Smooth muscle cell of bladder (primary cell): ENCODE data around the gene OR2T12. TPM values are rescaled to one million over a fixed set of nuclear protein-coding genes. Genes with fewer than 3 reads are reported as not detected.

Source experiments
- total RNA-seq: library from RNA; depleted of rRNA; stranded (reverse); fragments of >200 nt; gene quantifications from 2 replicates; pipeline ENCODE4 v1.2.3, GENCODE V29; 2014

Gene OR2T12, protein sequence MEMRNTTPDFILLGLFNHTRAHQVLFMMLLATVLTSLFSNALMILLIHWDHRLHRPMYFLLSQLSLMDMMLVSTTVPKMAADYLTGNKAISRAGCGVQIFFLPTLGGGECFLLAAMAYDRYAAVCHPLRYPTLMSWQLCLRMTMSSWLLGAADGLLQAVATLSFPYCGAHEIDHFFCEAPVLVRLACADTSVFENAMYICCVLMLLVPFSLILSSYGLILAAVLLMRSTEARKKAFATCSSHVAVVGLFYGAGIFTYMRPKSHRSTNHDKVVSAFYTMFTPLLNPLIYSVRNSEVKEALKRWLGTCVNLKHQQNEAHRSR
- not detected in 2 replicates for total RNA-seq

DNA sequence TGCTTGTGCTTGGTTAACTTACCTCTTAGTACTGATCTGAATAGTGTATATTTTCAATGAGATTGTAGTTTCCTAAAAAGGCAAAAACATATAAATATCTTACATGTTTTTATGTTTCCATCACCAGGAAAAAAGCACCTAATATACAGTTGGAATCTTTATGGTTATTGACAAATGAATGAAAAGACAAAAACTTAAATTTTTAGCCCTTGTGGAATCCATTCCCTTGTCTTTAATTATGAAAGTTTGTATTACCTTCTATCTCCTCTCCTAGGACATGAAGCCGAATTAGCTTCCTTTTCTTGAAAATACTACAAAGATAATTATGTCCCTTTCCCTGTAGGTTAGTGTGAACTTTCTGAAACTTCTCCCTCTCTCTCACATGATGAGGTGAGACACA is at the start of gene OR2T12:
OR2T12 (minus strand) TSS at position 101 of the 400 bp plus-strand sequence. CDS start 7,846 bp downstream, outside the sequence.

DNA sequence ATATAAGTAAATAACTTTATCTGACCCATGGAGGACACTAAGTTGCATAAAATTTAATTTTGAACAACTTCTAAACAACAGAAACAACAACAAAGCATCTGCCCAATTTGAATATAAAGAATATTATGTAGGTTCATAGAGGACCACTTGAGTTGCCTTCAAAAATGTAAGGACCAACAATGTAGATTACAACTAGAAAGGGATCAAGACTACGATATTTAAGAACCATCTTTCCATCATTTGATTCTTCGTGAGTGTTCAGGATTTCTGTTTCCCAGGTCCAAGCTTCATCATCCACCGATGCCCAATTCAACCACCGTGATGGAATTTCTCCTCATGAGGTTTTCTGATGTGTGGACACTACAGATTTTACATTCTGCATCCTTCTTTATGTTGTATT is 45.3 kb upstream of the OR2T12 start, which contains the start of gene OR14C36:
OR14C36 (plus strand) TSS at position 301 of the 400 bp plus-strand sequence; CDS start at position 301, 0 bp downstream.

DNA sequence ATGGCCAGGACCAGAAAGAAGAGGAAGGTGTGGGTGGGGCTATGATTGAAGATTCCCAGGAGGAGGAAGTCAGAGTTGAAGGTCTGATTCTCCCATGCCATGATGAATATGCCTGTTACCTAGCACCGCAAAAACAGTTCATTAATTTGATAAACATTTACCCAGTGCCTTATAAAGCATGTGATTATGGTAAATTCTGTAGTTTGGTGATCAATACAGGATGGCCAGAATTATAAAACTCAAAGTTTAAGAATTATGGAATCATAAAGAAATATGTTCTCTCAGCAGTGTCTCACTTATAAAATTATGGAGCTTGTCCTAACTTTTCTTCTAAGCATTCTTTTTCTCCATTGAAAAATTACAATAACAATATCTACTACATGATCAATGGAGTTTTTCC is 21.2 kb upstream of the OR2T12 start, which contains the start of gene OR2M7:
OR2M7 (minus strand) TSS at position 101 of the 400 bp plus-strand sequence; CDS start at position 101, 0 bp downstream.

DNA sequence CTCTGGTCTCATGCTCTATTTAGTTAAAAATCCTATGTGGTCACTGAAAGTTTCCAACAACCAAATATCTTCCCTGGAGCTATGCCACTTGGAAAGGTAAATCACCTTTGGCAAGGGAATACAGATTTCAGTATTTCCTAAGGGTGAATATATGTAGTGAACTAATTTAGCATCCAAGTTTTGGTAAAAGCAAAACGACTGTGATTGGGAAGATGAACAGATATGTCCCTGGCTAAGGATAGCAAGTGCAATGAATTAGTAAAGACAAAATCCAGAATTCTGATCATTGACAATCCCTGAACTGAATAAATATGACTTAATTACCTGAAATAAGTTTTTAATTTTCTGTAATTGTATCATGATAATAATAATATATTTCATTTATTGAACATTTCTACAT is 25.3 kb downstream of the OR2T12 start, which contains the start of gene OR2T33:
OR2T33 (minus strand) TSS at position 101 of the 400 bp plus-strand sequence. CDS start 4,162 bp downstream, outside the sequence.

Other genes with a start within 250 kb of the OR2T12 start
- gene OR2L13, start 208.2 kb downstream of the OR2T12 start, total RNA-seq, result not detected in 2 replicates
- not detected in 2 replicates for gene OR2M5, start 158.3 kb downstream of the OR2T12 start, total RNA-seq
- gene OR2M2, start 128.6 kb downstream of the OR2T12 start, total RNA-seq, result not detected in 2 replicates
- not detected in 2 replicates for gene OR2M3, start 106.2 kb downstream of the OR2T12 start, total RNA-seq
- not detected in 2 replicates for gene OR2M4, start 72.0 kb downstream of the OR2T12 start, total RNA-seq
- gene OR2T33, start 25.4 kb downstream of the OR2T12 start, total RNA-seq, result not detected in 2 replicates
- not detected in 2 replicates for gene OR2M7, start 21.1 kb upstream of the OR2T12 start, total RNA-seq
- not detected in 2 replicates for gene OR14C36, start 45.4 kb upstream of the OR2T12 start, total RNA-seq
- gene OR2T4, start 58.2 kb upstream of the OR2T12 start, total RNA-seq, result not detected in 2 replicates
- gene OR2T6, start 72.3 kb upstream of the OR2T12 start, total RNA-seq, result not detected in 2 replicates
- gene OR2T1, start 99.6 kb upstream of the OR2T12 start, total RNA-seq, result not detected in 2 replicates
- gene OR2T2, start 142.2 kb upstream of the OR2T12 start, total RNA-seq, result not detected in 2 replicates
- gene OR2T3, start 169.9 kb upstream of the OR2T12 start, total RNA-seq, result not detected in 2 replicates
- not detected in 2 replicates for gene OR2T5, start 185.2 kb upstream of the OR2T12 start, total RNA-seq
- not detected in 2 replicates for gene OR2G6, start 204.6 kb upstream of the OR2T12 start, total RNA-seq